ENCODE results near the gene IVD.

IVD gene

GRCh38 chr15:40416056-40416455 is 10.5 kb downstream of the IVD start:
- no peak for DNase-seq

GRCh38 chr15:40418126-40418525 is 12.5 kb downstream of the IVD start:
- no peak for DNase-seq

- DNase-seq = no peak
Observed at GRCh38 chr15:40420071-40420713, 14.6 kb downstream of the IVD start.

- DNase-seq = peak; percentile 80
Observed at GRCh38 chr15:40420793-40421192, 15.2 kb downstream of the IVD start.

GRCh38 chr15:40421246-40422157 is 15.9 kb downstream of the IVD start:
- DNase-seq = peak; percentile 66

- no peak for DNase-seq
Observed at GRCh38 chr15:40424483-40425115, 19.0 kb downstream of the IVD start.

- no peak for DNase-seq
Observed at GRCh38 chr15:40425681-40426080, 20.1 kb downstream of the IVD start.

- DNase-seq = no peak
Observed at GRCh38 chr15:40427188-40427587, 21.6 kb downstream of the IVD start.

- DNase-seq = no peak
Observed at GRCh38 chr15:40428185-40428584, 22.6 kb downstream of the IVD start.

GRCh38 chr15:40429068-40429710 is 23.6 kb downstream of the IVD start:
- DNase-seq = no peak

- no peak for DNase-seq
Observed at GRCh38 chr15:40430271-40430805, 24.7 kb downstream of the IVD start.

- DNase-seq = no peak
Observed at GRCh38 chr15:40435023-40435709, 29.6 kb downstream of the IVD start.

- no peak for DNase-seq
Observed at GRCh38 chr15:40435710-40436089, 30.1 kb downstream of the IVD start.

GRCh38 chr15:40436116-40436891 is 30.7 kb downstream of the IVD start:
- DNase-seq = peak; percentile 13

- DNase-seq = no peak
Observed at GRCh38 chr15:40436892-40437751, 31.5 kb downstream of the IVD start.

- no peak for DNase-seq
Observed at GRCh38 chr15:40437752-40438687, 32.4 kb downstream of the IVD start.

GRCh38 chr15:40438712-40439111 is 33.1 kb downstream of the IVD start:
- no peak for DNase-seq

- DNase-seq = peak; percentile 27
Observed at GRCh38 chr15:40439461-40439959, 33.9 kb downstream of the IVD start.

Measured in RPMI8226 (cell line).